GM19372 (cell line): ENCODE results near the gene ANKRD44.
"Not testable (repeated sequence)": the region's sequence is repeated elsewhere in the genome, so short reads cannot be mapped to it uniquely, and the experiment has no call there.

Experiments used
- ATAC-seq: cut with Tn5 transposase; IDR thresholded peaks from one replicate; pipeline ENCODE4 v1.9.1; 2021; ENCODE audit warnings: mild to moderate bottlenecking, low read depth, moderate library complexity; ENCODE audit not compliant: unreplicated experiment

ANKRD44 gene

GRCh38 chr2:197241596-197241995 is 69.0 kb downstream of the ANKRD44 start:
- no peak for ATAC-seq

GRCh38 chr2:197241153-197241552 is 69.4 kb downstream of the ANKRD44 start:
- no peak for ATAC-seq

- ATAC-seq = no peak
These were observed 70.0 kb downstream of the ANKRD44 start for GRCh38 chr2:197240421-197241041.

- ATAC-seq = not testable (repeated sequence)
These were observed 70.6 kb downstream of the ANKRD44 start for GRCh38 chr2:197240018-197240417.

- ATAC-seq = peak; percentile 68
These were observed 71.1 kb downstream of the ANKRD44 start for GRCh38 chr2:197239434-197239833.

- ATAC-seq = no peak
These were observed 72.6 kb downstream of the ANKRD44 start for GRCh38 chr2:197238043-197238365.

GRCh38 chr2:197237291-197238042 is 73.1 kb downstream of the ANKRD44 start:
- ATAC-seq = no peak

DNA sequence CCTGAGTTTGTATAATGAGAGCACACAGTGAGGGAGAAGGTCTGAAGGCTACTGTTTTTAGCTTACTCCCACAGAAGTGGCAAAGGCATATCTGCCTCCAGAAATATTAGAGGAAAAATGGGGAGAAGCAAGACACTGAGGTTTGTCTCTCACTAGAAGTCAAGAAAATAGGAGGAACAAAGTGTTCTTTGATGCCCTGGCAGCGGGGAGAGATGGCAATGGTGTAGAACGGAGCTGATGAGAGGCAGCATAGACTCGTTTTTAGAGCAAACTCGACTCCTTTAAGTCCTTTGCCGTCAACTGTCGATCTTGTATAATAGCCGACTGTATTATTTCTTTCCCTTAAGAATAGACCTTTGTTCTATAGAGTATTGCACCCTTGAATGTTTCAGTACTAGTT is 73.8 kb downstream of the ANKRD44 start:
- no peak for ATAC-seq

GRCh38 chr2:197236159-197236558 is 74.4 kb downstream of the ANKRD44 start:
- ATAC-seq = no peak

DNA sequence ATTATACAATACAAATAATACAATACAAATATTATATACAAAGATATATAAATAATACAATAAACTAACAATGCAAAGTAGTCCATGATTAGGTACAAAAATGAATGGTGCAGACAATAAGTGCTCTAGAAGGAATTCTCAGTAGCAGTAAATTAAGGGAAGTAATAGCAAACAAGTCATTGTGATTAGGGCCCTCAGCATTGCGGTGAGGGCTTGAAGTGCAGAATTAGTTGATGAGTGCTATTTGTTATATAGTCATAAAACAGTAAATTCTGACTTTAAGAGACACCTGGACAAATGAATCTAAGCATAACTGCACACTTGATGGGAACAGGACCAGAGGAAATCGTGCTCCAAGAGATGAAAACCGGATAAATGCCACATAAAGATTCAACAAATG is 74.9 kb downstream of the ANKRD44 start:
- no peak for ATAC-seq

DNA sequence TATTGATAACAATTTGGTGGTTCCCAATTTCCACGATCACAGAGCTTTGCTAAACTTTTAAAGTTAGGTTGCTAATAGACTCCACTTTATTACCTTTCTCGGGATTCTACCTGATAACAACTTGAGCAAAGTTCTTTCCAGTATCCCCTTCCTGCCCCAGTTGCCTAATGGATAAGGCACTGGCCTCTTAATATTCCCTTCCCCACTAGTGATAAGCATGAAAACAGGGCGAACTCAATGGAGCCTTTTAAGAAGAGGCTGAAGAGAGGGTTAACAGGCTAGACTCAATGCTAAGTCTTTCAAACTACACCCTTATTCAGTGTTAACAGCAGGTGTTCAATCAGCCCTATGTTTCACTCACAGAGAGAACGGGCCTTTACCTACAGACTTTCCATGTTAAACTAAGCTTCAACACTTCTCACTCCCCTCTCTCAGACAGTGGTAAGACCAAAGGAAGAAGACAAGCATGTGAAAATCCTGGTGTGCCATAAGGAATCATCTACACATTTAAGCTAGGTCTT is 75.8 kb downstream of the ANKRD44 start:
- ATAC-seq = no peak

- no peak for ATAC-seq
These were observed 77.1 kb downstream of the ANKRD44 start for GRCh38 chr2:197233473-197233872.

GRCh38 chr2:197232010-197232409 is 78.6 kb downstream of the ANKRD44 start:
- ATAC-seq = no peak

- ATAC-seq = no peak
These were observed 80.8 kb downstream of the ANKRD44 start for GRCh38 chr2:197229509-197230443.

- ATAC-seq = no peak
These were observed 87.1 kb downstream of the ANKRD44 start for GRCh38 chr2:197223451-197223850.

- no peak for ATAC-seq
These were observed 90.9 kb downstream of the ANKRD44 start for GRCh38 chr2:197219636-197220035.

DNA sequence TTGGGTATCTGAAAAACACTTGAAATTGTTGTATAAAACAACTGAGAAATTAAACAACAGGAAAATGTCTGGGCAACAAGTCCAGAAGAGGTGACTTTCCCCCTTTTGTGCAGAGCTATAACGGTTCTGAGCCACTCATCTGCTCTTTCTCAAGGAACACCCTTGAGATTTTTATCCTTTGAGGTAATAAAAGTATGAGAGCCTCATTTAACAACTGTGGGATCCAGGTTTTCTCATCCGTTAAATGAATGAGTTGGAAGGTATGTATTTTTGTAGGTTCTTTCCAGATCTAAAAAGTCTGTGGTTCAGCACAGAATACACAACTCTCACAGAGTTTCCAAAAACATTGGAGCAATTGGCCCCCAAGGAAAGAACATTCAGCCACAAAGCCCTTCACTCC is 93.0 kb downstream of the ANKRD44 start:
- no peak for ATAC-seq

DNA sequence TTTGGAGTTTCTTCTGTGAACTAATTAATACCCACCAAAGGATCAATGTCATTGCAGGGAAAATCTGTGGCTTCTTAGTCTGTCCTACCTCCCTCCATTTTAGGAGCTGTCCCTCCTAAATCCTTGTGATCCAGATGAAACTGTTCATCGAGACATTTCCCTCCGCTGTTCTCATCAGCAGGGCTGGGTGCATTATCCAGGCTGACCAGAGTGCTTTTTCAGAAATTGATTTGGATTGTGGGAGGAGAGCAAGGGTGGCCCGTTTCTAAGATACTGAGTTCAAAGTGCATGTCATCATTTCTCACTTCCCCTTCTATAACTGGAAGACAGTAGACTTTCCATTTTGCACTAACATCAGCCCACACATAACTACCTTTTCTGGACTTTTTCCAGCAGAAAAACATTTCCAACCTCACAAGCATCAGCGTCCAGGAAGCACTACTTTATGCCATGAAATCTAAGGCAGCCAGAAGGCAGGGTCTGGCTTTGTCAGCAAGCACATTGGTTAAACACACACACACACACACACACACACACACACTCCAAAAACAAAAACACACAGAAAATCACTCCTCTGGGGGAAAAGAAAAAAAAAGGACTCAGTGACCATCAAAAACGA is 94.1 kb downstream of the ANKRD44 start:
- peak; percentile 50 for ATAC-seq

DNA sequence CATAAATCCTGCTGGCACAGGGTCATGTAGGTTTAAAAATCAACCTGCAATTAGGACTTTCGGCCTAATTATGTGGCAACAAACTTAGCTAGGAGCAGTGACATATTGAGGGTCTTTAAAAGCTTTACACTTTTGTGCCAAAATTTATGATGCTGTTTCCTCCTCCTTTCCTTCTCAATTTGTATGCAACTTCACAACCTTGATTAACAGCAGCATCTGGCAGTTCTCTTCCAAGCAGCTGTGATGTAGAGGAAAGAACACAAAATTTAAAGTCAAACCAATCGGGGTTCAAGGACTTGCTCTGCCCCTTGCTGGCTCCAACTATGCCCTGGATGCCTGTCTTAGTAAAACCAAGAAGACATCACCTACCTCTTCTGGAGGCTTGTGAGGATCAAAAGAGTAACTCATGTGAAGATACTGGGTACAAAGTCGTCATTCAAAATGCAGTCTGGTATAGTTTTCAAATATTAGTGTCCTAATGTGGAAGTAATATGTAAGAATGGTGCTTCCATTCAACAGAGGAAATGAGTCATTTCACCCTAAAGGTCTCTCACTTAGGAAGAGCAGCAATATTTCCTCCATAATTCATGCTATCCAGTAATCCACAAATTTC is 94.7 kb downstream of the ANKRD44 start:
- no peak for ATAC-seq
